Stimulated activated CD4-positive, alpha-beta T cell treated with anti-CD3 and anti-CD28 coated beads, Interleukin-2, amount 100 ng/mL, for 24 hours (primary cell): Measurements from ENCODE around the gene CDC20B.
"Not testable (repeated sequence)": the region's sequence is repeated elsewhere in the genome, so short reads cannot be mapped to it uniquely, and the experiment has no call there.

Experiments
- DNase-seq, 2 donors: peaks; one replicate each; pipeline ENCODE4 v3.0.0-alpha.2; 2020

CDC20B gene

DNA sequence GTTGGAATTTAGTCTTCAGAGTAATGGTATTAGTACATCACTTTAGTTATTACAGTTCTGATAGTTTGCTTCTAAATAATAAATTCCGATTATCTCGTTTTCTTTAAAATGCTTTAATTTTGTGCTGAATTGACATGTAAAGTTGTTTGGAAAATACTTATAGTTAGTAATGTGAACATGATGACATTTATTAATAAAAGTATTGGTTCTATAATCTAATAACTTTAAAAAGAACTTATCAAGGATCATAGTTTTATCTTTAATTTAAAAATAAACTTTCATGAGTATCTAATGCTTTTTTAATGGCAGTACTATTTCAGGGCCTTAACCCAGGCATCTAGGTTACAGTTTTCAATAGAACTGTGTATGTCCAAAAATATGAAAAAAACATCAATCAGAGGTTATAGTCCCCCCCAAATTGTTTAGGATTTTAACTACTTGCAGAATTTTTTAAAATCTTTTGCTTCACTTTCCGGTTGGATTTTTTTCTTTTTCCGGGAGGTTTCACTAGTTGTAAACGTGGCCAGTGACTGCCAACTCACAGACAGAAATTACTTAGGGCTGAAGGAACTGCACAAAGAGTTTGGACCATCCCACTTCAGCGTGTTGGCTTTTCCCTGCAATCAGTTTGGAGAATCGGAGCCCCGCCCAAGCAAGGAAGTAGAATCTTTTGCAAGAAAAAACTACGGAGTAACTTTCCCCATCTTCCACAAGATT, 12.3 kb downstream of the CDC20B start:
- DNase-seq: no peak

- DNase-seq: no peak
Measured at GRCh38 chr5:55159763-55160492, 13.0 kb downstream of the CDC20B start, which contains the start of gene GPX8. Gene GPX8 (plus strand): TSS chr5:55160171. CDS start chr5:55160193, 22 bp downstream.

DNA sequence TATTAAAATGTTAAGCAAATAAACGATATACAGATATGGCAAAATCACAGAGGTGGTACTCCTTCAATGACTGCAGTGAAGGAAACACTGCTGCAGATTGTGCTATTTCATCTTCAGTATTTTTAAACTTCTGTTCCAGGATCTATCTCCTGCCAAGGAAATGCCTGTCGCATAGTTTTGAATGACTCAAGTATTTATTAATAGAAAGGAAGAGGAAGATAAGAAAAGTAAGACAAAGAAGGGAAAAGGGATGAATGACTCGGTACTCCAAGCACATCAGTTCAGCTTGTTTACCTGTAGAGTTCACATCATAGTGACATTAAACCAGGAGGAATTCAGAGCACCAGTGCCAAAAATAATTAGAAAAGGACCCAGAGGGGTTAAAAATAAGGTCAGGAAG, 18.1 kb downstream of the CDC20B start:
- DNase-seq: no peak

- no peak for DNase-seq
Measured at GRCh38 chr5:55151923-55152842, 20.8 kb downstream of the CDC20B start.

DNA sequence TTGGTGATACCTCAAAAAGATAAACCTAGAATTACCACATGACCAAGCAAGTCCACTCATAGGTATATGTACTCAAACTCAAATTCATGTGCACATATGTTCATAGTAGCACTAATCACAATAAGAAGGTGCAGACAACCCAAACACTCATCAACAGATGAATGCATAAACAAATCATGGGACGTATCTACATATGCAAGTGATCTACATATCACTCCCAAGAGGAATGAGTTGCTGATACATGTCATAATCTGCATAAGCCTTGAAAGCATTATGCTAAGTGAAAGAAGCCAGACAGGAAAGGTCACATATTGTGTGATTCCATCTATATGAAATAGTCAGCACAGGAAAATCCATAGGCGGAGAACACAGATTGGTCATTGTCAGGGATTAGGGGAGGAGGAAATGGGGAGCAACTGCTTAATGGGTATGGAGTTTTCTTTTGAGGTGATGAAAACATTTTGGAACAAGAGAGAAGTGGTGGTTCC, 23.6 kb downstream of the CDC20B start:
- DNase-seq: no peak

- DNase-seq: peak; percentile 82 to 83
Measured at GRCh38 chr5:55146543-55147151, 26.3 kb downstream of the CDC20B start.

- no peak for DNase-seq
Measured at GRCh38 chr5:55146080-55146479, 26.9 kb downstream of the CDC20B start.

DNA sequence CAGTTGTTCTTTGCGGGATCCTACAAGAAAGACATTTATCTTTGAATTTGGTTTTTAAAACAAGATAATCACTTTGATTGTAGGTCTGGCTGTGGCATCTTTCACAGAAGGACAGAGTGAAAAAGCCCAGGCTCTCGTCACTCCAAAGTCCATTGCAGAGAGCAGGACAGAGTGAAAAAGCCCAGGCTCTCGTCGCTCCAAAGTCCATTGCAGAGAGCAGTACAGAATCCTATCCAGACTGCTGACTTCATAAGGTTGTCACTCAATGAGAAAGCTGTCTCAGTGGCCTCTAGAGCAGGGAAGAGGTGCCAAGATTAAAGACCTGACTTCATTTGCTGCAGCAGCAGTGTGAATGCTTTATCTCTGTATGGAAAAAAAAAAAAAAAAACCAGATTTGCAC, 29.4 kb downstream of the CDC20B start:
- no peak for DNase-seq

GRCh38 chr5:55141945-55142690, 30.9 kb downstream of the CDC20B start:
- DNase-seq: peak in 1 of 2 donors; percentile 6

DNA sequence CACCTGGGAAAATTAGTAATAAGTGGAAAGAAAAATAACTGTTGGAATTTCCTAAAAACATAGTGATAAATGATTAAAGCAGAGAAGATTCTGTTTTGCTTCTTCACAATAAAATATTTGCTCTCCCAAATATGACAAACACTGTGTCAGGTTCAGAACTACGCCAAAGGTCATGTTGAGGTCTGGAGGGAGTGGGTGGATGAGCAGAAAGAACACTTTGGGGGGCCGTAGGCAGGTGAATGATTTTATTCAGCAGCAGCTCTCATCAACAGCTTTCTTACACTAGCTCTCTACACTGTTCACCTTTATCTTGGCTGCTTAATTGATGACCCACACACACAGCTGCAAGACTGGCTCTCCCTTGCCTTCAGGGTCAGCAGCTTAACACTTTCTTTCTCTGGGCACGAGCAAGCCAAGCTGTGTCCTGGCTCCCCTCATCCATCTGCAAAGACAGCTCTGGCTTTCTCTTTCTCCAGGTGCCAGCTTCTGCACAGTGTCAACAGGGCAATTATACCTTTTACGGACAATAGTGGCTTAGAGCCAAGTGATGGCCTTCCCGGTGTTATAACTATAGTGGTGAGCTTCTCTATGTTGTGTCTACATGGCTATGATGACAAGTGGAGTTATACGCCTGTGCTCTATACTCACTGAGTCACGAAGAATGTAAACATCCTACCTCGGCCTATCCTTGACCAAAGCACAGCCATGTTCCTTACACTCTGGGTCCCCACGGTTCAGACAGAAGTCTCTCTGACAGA, 31.9 kb downstream of the CDC20B start:
- DNase-seq: no peak

DNA sequence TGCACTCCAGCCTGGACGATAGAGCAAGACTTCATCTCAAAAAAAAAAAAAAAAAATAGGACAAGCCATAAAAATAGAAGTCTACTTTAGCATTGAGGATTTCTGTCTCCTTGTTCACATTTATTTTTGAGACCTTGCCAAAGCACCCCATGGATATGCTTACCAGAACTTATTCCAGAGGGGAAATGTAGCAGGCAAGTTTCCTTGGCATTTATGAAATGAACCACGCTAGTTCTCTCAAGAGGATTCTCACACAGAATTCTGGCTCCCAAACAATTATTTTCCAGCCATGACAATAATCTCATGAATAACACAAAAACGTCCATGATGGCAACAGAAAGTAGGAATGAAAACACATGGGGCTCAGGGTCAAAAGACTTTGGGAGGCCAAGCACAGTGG, 36.5 kb downstream of the CDC20B start:
- no peak for DNase-seq

DNA sequence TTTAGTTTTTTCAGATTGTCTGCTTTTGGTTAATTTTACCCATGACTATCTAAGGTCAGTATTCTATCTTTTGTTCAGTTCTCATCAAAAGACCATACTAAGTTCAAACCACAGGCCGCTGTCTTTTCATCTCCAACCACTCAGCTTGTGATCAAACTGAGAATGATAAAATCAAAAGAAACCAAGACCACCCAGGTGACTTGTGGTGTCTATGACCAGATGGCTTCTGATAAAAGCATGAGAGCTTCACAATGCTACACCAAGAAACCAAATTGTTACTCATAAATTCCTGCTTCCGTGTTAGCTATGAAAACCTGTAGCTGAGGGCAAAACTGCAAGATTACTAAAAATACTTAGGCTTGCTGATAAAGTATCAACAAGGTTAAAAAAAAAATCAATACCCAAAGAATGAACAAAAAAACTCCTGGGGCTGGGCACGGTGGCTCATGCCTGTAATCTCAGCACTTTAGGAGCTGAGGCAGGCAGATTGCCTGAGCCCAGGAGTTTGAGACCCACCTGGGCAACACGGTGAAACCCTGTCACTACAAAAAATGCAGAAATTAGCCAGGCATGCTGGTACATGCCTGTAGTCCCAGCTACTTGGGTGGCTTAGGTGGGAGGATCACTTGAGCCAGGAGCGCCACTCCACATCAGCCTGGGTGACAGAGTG, 38.8 kb downstream of the CDC20B start:
- DNase-seq: no peak

DNA sequence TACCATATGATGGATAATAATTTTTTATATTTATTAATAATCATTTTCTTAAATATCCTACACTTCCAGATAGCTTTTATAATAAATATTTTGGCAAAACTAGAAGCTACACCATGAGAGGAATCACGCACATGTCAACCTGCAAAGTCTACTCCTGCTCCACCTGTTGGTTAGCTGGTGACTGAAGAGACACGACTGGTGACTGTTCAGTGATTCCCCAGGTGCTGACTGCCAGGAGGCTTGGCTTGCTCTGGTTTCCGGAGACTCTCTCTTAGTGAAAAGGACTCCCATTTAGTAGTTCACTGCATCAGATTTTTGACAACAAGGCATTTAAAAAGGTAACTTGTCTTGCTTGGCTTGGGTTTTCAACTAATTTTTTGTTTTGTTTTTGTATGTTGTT, 49.6 kb downstream of the CDC20B start:
- DNase-seq: no peak

DNA sequence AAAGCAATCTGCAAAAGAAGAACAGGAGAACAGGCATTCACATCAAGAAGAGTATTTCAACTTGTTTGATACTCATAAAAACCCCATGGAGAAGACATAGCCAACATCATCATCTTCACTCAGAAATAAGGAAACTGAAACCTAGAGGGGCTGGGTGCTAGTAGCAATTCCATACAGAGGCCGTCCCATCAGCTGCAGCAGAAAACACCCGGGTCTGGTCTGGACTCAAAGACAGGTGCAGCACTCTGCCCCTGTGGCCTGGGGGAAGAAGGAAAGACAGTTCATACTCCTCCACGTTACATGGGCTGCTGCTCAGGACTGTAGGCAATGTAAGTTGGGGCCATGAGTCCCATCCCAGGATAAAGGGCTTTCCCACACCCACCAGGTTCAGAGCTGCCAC, 58.9 kb downstream of the CDC20B start:
- no peak for DNase-seq

DNA sequence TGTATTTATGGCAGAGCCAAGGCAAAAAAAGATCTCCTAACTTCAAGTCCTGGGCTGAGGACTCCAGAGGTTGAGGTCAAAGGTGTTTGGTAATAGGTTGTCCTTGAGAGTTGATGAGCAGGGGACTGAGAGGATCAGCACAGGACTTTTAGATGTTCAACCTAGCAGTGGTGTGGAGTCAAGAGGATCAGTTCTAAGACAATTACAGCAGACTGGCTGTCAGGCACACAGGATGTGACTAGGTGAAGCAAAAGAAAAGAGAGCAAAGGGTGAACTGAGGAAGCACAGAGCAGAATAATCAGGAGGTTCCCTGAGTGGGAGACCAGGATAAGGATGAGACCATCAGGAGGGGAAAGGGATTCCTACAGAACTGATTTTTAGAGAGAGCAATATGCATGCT, 59.6 kb downstream of the CDC20B start:
- no peak for DNase-seq

DNA sequence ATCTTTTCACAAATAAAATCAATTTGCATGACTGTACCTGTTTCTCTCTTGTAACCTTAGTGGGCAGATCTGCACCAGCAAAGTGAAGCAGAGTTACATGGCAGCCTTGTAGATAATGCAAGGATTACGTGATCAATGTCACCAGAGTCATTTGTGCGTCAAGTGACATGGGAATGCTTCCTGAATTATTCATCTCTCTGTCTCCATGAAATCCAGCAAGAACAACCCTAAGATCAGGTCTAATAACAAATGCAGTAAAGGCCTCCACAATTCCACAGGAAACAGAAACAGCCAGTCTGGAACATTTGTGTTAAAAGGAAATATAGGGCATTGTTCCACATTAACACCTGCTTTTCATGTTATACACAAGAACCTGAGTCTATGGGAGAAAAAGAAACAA, 62.8 kb downstream of the CDC20B start:
- no peak for DNase-seq

- no peak for DNase-seq
Measured at GRCh38 chr5:55108661-55109060, 64.3 kb downstream of the CDC20B start.

- not testable (repeated sequence) for DNase-seq
Measured at GRCh38 chr5:55105976-55106375, 67.0 kb downstream of the CDC20B start.

DNA sequence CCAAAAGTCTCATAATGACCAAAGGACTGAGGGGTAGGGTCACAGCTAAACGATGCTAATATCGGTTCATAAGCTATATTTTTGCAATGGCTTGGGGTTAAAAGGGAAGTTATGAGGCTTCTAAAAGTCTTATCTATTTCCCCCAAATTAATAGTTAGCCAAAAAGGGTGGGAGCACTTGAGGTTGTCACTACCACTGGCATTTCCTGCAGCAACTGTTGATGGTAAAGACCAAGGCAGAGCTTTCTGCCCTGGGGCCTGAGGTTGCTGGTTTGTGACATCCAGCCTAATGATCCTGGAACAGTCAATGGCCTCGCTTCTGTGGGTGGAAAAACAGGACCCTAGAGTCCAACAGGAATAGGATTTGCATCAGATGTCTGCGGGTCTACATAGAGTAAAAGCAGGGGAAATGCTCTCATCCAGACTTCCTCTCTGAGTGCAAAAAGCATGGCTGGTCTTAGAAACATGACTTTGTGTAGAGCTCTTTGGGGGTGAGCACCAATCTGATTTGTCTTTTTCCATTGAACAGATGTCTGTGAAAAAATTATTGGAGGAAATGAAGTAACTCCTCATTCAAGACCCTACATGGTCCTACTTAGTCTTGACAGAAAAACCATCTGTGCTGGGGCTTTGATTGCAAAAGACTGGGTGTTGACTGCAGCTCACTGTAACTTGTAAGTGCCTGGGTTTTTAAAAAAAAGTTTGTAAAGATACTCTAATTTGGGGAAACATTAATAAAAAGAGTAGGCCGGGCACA, 67.9 kb downstream of the CDC20B start:
- DNase-seq: no peak
